ENCODE measurements around the gene SLC2A9.

GRCh38 chr4:10002278-10002677 is 19.0 kb downstream of the SLC2A9 start:
- TF ChIP-seq, protein P1, sequence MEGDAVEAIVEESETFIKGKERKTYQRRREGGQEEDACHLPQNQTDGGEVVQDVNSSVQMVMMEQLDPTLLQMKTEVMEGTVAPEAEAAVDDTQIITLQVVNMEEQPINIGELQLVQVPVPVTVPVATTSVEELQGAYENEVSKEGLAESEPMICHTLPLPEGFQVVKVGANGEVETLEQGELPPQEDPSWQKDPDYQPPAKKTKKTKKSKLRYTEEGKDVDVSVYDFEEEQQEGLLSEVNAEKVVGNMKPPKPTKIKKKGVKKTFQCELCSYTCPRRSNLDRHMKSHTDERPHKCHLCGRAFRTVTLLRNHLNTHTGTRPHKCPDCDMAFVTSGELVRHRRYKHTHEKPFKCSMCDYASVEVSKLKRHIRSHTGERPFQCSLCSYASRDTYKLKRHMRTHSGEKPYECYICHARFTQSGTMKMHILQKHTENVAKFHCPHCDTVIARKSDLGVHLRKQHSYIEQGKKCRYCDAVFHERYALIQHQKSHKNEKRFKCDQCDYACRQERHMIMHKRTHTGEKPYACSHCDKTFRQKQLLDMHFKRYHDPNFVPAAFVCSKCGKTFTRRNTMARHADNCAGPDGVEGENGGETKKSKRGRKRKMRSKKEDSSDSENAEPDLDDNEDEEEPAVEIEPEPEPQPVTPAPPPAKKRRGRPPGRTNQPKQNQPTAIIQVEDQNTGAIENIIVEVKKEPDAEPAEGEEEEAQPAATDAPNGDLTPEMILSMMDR (IDR thresholded peaks at IDR 0.05; ENCODE audit: extremely low read depth in 1 of 2, insufficient read depth in 1 of 2, low read depth in 1 of 2, low read length in 2 of 2) = no peak
- TF ChIP-seq EZH2 (IDR thresholded peaks at IDR 0.05; ENCODE audit: borderline replicate concordance, low read depth, low read length, severe bottlenecking) (no peak), POLR2A (IDR thresholded peaks at IDR 0.05; ENCODE audit: low read depth, low read length) (no peak), POLR2AphosphoS5 (IDR thresholded peaks at IDR 0.05; ENCODE audit: insufficient read depth, low read depth, low read length) (no peak), JUN (IDR thresholded peaks at IDR 0.05; ENCODE audit: borderline replicate concordance, insufficient read depth, insufficient read length, low read depth) (no peak), FOS (IDR thresholded peaks at IDR 0.05; ENCODE audit: borderline replicate concordance, insufficient read depth, low read length) (no peak), MYC (IDR thresholded peaks at IDR 0.05; ENCODE audit: low read depth, low read length) (no peak), GATA2 (IDR thresholded peaks at IDR 0.05; ENCODE audit: insufficient read depth, insufficient read length, low read depth, low read length) (no peak)
- TF ChIP-seq, protein P2, sequence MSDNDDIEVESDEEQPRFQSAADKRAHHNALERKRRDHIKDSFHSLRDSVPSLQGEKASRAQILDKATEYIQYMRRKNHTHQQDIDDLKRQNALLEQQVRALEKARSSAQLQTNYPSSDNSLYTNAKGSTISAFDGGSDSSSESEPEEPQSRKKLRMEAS (IDR thresholded peaks at IDR 0.05; ENCODE audit: insufficient read depth, insufficient read length) = no peak
